ENCODE results near the gene ATAD1.
A peak's percentile ranks its signal among the peaks of the same experiment; 100 is the strongest.
"Not testable (repeated sequence)": the region's sequence is repeated elsewhere in the genome, so short reads cannot be mapped to it uniquely, and the experiment has no call there.

ATAD1 gene

GRCh38 chr10:87801813-87802435 is 16.1 kb downstream of the ATAD1 start:
- DNase-seq = not testable (repeated sequence)

- DNase-seq = no peak
Measured at GRCh38 chr10:87799860-87800259, 18.2 kb downstream of the ATAD1 start.

- DNase-seq = no peak
Measured at GRCh38 chr10:87798082-87798481, 19.9 kb downstream of the ATAD1 start.

GRCh38 chr10:87794285-87794684 is 23.7 kb downstream of the ATAD1 start:
- no peak for DNase-seq

GRCh38 chr10:87790185-87790584 is 27.8 kb downstream of the ATAD1 start:
- DNase-seq = no peak

GRCh38 chr10:87786421-87786820 is 31.6 kb downstream of the ATAD1 start:
- DNase-seq = no peak

- no peak for DNase-seq
Measured at GRCh38 chr10:87782721-87783120, 35.3 kb downstream of the ATAD1 start.

- DNase-seq = no peak
Measured at GRCh38 chr10:87781545-87781944, 36.5 kb downstream of the ATAD1 start.

GRCh38 chr10:87776328-87776727 is 41.7 kb downstream of the ATAD1 start:
- no peak for DNase-seq

GRCh38 chr10:87775766-87776165 is 42.3 kb downstream of the ATAD1 start:
- DNase-seq = no peak

GRCh38 chr10:87771871-87772500 is 46.0 kb downstream of the ATAD1 start:
- DNase-seq = no peak

GRCh38 chr10:87767253-87767652 is 50.8 kb downstream of the ATAD1 start:
- no peak for DNase-seq

GRCh38 chr10:87765666-87766376 is 52.2 kb downstream of the ATAD1 start:
- DNase-seq = no peak

GRCh38 chr10:87764072-87764934 is 53.7 kb downstream of the ATAD1 start:
- no peak for DNase-seq

- DNase-seq = no peak
Measured at GRCh38 chr10:87763086-87763861, 54.8 kb downstream of the ATAD1 start.

- peak; percentile 51 for DNase-seq
Measured at GRCh38 chr10:87761892-87762291, 56.1 kb downstream of the ATAD1 start.

GRCh38 chr10:87761153-87761552 is 56.9 kb downstream of the ATAD1 start:
- no peak for DNase-seq

- no peak for DNase-seq
Measured at GRCh38 chr10:87760195-87760905, 57.7 kb downstream of the ATAD1 start.

GRCh38 chr10:87759551-87759950 is 58.5 kb downstream of the ATAD1 start:
- DNase-seq = no peak

- DNase-seq = no peak
Measured at GRCh38 chr10:87757685-87758084, 60.3 kb downstream of the ATAD1 start.

- no peak for DNase-seq
Measured at GRCh38 chr10:87753995-87754866, 63.8 kb downstream of the ATAD1 start.

Measured in activated naive CD4-positive, alpha-beta T cell treated with anti-CD3 and anti-CD28 coated beads, Interleukin-2, amount 50 U/mL, for 16 hours (primary cell).